ENCODE measurements around the gene NKAIN4.

- TF ChIP-seq CTCF (optimal IDR thresholded peaks at IDR 0.05 in 1 of 3, IDR thresholded peaks at IDR 0.05 in 1 of 3, conservative IDR thresholded peaks at IDR 0.05 in 1 of 3; ENCODE audit: extremely low read depth in 1 of 3, insufficient read depth in 2 of 3, low read length in 3 of 3) (no peak), EZH2 (IDR thresholded peaks at IDR 0.05; ENCODE audit: low read length) (peak; percentile 62)
Measured at GRCh38 chr20:63295846-63296245, 41.6 kb upstream of the NKAIN4 start.

Data from keratinocyte (primary cell).